ENCODE results near the gene CDC37.
A peak's percentile ranks its signal among the peaks of the same experiment; 100 is the strongest.
"Not testable (repeated sequence)": the region's sequence is repeated elsewhere in the genome, so short reads cannot be mapped to it uniquely, and the experiment has no call there.

Gene CDC37

DNA sequence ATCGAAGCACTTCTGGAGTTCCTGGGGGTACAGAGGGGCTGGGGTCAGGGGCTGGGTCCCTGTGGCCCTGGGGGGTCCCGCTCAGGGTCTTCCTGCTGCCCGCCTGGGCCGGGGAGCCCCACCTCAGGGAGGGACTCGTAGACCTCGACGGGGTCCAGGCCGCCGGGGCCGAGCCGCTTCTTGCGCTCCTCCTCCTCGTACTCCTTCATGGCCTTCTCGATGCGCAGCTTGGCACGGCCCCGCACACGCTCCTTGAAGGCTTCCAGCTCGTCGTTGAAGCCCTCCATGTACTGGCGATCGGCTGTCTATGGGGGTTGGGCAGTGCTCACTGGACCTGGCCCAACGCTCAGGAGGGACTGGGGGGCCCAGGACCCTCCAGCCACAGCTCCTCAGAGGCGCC lies 10.2 kb downstream of the CDC37 start:
- DNase-seq (ENCODE audit: low read depth): no peak

DNA sequence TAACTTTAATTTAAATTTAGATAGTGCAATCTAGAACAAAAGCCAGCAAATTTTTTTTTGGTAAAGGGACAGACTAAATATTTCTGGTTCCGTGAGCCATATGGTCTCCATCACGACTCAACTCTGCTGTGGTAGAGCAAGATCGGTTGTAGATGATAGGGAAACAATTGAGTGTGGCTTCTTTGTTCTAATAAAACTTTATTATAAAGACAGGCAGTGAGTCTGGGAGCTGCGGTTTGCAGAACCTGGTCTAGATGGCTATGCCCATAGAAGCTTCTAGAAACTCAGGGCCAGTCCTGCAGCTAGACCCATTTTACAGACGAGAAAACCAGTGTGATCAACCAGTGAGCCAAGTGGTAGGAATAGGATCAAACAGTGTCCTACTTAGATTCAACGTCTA lies 11.2 kb downstream of the CDC37 start:
- DNase-seq (ENCODE audit: low read depth): no peak

DNA sequence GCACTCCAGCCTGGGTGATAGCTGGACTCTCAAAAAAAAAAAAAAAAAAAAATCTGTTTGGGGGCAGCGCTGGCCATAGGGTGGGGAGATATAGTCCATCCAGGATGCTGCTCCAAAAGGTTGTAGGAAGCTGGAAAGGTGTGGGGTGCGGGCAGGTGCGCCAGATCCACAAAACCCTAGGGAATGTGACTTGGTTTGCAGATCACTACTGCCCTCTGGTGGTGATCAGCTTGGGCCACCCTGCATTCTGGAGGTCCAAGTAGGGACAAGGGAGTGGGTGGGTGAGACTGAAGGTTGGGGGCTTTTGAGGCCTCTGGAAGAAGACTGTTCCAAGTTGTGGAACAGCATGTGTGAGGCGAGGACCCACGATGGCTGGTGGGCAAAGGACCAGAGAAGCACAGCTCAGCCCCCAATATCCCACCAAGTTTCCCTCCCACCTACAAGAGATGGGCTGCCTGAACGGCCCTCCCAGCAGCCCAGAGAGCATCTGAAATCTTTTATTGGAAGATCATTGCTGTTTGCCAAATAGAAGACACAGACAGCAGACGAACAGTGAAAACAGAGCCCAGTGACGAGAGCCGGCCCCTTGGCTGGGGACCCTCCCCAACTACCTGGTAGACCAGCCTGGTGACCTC lies 12.6 kb downstream of the CDC37 start:
- peak; percentile 64 for DNase-seq (ENCODE audit: low read depth)

DNA sequence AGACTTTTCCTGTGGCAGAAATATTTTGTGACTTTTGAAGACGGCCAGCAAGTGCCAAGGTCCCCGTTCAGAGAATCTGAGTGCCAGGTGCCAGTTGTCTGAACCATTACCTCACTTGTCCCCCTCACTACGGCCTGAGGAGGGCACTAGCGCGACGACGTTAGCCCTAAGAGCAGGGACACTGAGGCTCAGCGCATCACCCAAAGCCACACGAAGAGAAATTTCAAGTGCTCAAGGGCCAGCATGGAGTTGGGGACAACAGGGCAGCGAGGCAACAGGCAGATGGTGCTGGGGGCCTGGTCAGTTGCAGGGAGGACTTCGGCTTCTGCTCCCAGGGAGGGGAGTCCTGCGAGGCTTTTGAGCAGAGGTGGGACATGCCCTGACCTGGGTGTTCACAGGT lies 13.5 kb downstream of the CDC37 start:
- no peak for DNase-seq (ENCODE audit: low read depth)

DNA sequence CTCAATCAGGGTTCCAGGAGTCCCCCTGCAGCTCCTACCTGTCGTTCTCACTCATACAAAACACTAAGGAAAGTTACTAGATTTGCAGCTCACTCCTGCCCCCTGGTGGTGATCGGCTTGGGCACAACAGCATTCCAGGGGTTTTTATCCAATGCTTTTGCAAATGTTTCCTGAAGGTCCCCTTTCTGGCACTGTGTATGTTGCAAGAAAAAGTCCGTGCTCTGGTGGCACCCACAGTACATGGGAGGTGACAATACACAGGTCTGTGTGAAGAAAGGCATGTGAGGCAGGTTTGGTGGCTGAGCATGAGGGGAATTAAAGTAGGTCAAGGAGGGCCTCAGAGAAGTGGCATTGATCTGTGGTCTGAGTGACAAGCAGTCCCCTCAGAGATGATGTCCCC lies 14.4 kb downstream of the CDC37 start:
- peak; percentile 67 for DNase-seq (ENCODE audit: low read depth)

DNA sequence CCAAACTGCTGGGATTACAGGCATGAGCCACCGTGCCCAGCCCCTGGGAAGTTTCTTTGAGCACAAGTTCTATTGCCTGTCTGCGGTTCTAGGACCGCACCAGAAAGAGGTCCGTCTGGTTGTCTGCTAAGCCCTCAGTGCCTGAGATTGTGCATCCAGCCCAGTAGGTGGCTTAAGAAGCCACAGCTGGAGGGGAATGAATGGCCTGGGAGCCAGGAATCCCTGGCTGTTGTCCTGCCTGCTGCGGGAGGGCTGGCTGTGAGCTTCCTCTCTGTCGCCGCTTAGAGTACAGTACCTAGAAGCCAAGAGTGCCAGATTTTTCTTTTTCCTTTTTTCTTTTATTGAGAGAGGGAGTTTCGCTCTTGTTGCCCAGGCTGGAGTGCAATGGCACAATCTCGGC lies 18.8 kb downstream of the CDC37 start:
- DNase-seq (ENCODE audit: low read depth): no peak

DNA sequence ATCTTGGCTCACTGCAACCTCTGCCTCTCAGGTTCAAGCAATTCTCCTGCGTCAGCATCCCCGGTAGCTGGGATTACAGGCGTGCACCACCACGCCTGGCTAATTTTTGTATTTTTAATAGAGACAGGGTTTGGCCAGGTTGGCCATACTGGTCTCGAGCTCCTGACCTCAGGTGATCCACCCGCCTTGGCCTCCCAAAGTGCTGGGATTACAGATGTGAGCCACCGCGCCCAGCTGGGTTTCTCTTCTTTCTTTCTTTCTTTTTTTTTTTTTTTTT lies 20.2 kb downstream of the CDC37 start:
- DNase-seq (ENCODE audit: low read depth): not testable (repeated sequence)

DNA sequence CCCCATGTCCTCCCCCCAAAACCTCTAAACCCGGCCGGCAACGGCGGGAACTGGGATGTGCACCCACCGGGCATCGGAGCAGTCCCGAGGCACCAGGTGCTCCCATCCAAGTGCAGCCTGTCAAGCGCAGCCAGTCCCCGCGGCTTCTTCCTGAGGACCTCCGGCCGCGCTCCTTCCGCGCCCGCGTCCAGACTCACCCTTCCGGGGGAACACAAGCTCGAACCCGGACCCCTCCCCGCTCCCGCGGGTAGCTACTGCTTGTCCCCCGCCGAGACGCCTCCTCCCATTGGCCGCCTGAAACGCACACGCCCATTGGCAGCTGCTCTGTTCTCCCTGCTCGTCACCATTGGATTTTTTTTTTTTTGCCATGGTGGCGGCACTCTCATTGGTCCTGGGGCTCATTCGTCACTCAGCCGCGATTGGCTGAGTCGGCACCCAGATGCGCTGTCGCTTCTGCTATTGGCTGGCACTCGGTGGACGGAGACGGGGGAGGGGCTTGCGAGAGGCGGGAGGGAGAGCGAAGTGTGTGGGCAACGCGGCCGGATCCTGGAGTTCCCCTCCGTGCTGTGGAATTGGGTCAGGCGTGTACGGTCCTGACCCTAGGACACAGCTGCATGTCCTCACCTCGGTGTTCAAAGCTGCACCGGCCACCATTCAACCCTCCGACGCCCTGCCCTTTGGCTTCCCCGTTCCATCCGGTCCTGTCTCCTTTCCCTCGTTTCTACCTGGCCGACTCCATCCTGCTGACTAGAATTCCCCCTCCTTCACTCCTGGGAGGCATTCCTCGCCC lies 22.8 kb downstream of the CDC37 start, which contains the start of gene TYK2:
Gene TYK2 (minus strand): TSS at position 260 of the 790 bp plus-strand sequence. CDS start 2,166 bp downstream, outside the sequence.
- DNase-seq (ENCODE audit: low read depth): peak; percentile 97

DNA sequence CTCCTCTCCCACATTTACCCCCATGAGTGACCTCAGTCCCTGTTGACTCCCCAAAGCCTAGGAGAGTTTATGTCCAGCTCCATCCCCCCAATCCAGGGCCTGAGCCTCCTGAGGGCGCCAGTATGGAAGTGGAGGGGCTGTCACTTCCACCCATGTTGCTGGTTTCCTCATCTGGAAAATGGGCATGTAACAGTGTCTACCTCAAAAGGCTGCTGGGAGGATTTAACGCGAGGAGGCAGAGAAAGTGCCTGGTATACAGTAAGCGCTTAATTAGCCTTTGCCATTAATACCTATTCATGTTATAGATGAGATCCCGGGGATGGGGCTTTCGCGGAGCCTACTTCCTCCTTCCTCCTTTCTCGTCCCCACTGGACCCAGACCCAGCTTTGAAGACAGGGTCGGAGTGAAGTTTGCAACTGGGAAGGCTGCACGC lies 23.4 kb downstream of the CDC37 start:
- no peak for DNase-seq (ENCODE audit: low read depth)

DNA sequence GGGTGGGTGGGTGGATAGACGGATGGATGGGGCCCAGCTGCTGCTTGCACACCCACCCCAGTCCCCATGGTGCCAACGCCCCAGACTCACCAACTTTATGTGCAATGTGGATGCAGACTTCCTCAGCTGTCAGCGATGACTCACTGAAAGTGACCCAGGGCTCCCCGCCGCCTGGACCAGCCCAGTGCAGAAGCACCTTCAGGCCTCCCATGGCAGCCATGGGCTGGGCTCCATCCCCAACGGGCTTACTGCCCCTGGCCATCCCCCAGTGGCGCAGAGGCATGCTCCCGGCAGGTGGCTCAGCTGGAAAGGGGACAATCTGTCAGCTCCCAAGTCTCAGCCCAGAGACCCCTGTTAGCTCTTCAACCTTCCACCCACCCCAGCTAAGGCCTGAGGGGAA lies 25.2 kb downstream of the CDC37 start:
- DNase-seq (ENCODE audit: low read depth): no peak

DNA sequence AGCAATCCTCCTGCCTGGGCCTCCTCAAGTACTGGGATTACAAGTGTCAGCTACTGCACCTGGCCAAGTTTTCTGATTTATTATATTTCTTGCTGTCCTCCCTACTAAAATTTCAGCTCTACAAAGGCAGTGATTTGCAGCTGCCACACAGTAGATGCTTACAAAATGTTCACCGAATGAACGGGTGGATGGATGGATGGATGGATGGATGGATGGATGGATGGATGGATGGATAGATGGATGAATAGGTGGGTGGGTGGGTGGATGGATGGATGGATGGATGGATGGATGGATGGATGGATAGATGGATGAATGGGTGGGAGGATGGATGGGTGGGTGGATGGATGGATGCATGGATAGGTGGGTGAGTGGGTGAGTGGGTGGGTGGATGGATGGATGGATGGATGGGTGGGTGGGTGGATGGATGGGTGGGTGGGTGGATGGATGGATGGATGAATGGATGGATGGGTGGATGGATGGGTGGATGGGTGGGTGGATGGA lies 26.2 kb downstream of the CDC37 start:
- DNase-seq (ENCODE audit: low read depth): not testable (repeated sequence)

DNA sequence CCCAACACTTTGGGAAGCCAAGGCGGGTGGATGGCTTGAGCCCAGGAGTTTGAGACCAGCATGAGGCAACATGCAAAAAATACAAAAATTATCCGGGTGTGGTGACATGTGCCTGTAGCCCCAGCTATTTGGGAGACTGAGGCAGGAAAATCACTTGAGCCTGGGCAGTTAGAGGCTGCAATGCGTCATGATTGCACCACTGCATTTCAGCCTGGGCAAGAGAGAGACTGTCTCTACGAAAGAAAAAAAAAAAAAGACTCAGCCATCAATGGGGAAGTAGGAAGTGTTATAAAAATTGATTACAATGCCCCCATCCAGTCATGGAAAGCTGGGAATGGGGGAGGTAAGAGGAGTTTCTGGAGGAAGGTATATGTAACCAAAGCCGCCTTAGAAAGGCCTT lies 28.4 kb downstream of the CDC37 start:
- no peak for DNase-seq (ENCODE audit: low read depth)

DNA sequence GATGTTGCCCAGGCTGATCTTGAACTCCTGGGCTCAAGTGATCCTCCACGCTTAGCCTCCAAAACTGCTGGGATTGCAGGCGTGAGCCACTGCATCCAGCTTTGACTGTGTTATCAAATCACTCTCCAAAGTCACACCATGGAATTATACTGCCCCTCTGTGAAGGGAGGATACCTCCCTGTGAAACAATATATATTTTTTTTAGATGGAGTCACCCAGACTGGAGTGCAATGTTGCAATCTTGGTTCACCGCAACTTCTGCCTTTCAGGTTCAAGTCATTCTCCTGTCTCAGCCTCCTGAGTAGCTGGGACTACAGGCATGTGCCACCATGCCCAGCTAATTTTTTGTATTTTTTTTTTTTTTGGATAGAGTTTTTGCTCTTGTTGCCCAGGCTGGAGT lies 30.7 kb downstream of the CDC37 start:
- no peak for DNase-seq (ENCODE audit: low read depth)

DNA sequence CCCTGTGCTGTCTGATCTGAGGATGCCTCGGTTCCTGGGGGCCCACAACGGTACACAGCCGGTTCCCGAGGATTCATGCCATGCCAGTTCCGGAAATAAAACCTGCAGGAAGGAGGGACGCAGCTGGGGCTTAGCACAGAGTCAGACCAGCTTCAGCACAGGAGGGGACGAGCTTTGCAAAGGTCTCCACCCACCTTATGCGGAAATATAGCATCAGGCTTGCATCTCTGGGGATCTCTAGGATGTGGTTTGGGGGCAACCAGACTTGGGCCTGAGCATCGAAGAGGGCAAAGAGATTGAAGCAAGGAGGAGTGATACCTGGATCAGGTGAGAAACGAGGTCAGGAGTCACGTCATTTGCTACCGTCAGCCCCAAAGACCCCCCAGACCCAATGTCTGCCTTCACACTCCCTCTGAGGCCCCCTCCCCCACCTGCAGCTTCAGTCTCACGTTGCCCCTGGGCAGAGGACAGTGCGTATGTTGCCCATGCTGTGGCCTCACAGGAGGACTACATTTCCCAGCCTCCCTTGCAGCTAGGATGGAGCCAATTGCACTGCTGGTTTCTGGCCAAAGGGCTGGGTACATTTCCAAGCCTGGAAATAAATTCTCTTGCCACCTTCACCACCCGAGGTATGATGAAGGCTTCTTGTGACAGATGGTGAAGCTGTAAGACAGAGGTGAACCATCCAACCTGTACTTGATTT lies 35.1 kb downstream of the CDC37 start:
- no peak for DNase-seq (ENCODE audit: low read depth)

DNA sequence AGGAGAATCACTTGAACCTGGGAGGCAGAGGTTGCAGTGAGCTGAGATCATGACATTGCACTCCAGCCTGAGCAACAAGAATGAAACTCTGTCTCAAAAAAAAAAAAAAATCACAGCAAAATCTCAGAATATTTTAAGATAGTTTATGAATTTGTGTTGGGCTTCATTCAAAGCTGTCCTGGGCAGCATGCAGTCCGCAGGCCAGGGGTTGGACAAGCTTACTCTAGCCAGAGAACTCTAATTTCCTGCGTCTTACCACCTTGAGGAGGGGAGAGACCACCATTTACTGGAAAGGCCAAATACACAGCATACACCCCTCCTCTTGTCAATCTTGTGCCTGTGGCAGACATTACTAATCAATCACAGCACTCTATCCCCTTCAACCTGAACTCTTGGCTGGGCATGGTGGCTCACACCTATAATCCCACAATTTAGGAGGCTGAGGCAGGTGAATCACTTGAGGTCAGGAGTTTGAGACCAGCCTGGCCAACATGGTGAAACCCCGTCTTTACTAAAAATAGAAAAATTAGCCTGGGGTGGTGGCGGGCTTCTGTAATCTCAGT lies 36.3 kb downstream of the CDC37 start:
- DNase-seq (ENCODE audit: low read depth): not testable (repeated sequence)

DNA sequence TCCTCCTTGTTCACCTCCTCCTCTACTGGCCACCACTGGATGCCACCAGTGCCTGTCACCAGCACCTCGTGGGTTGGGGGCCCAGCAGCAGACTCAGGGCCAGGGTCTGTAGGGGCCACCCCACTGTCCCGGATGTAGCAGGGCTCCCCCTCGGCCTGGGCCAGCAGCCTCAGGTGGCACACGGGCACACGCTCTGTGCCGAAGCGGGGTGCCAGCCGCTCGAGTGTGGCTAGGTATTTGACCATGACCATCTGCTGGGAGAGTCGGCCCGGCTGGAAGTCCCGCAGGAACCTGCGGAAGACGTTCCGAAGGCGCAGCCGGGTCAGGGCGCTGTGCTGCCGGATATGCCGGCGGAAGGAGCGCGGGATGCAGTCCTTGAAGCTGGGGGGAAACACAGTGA lies 37.8 kb downstream of the CDC37 start:
- no peak for DNase-seq (ENCODE audit: low read depth)

DNA sequence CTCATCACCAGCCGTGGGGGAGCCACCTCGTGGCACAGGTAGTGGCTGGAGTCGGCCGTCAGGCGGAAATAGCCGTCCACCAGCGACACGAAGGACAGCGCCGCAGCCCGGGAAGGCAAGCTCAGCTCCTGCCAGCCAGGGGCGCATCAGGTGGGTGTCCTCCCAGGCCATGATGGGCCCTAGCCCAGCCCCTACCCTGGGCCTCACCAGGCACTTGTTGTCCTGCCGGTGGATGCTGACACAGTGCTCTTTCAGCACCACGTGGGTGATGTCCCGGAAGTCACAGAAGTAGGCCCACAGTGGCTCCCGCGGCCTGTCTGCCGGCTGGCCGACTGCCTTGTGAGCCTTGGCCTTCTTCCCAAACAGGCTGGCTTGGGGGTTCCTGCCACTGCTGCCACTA lies 38.7 kb downstream of the CDC37 start:
- DNase-seq (ENCODE audit: low read depth): no peak

DNA sequence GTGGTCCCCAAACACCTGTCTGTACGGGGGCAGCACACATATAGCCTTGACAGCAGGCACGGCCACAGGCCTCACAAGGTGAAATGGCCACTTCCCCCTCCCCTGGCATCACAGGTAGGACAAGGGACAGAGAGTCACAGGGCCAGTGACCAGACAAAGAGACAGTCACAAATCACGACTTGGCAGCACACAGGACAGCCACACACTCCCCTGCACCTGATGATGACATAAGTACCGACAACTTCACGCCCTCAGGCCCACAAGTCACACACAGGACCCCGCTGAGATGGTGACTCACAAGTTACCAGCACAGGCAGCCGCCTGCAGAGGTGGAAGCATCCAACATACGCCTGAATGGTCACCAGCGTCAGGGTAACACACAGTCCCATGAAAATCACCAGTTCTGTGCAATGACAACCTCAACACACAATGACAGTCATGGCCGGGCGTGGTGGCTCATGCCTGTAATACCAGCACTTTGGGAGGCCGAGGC lies 39.5 kb downstream of the CDC37 start:
- DNase-seq (ENCODE audit: low read depth): no peak

DNA sequence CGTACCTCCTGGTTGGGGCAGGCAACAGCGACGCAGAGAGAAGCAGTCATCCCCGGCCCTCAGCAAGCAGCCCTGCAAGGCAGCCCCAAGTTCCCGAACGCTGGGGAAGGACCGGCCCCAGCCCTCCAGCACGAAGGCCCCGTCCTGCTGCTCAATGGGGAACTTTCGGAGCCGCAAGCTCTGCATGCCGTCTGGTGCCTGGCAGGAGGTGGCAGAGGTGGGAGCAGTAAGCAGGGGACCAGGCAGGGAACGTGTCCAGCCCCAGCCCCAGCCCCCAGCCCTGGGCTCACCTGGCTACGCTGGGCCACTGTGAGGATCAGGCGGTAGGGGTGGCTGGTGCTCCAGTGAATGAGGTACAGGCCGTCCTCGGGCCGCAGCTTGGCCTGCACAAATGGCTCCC lies 41.1 kb downstream of the CDC37 start:
- DNase-seq (ENCODE audit: low read depth): no peak

DNA sequence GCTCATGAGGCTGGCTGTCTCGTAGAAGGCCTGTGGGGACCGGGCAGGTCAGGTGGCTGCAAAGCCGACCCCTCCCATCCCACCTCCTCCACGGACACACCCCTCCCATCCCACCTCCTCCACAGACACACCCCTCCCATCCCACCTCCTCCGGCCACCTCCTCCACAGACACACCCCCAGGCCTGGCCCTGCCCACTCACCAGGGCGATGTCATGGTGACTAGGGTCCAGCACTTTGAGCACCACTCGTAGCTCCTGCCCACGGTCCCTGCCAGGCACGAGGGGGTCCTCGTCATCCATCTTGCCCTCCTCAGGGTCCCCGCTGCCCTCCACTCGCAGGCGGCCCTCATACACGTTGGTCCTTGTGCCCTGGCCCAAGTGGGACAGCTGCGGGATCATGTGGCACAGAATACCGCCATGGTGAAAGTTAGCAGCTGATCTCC lies 41.8 kb downstream of the CDC37 start:
- no peak for DNase-seq (ENCODE audit: low read depth)

DNA sequence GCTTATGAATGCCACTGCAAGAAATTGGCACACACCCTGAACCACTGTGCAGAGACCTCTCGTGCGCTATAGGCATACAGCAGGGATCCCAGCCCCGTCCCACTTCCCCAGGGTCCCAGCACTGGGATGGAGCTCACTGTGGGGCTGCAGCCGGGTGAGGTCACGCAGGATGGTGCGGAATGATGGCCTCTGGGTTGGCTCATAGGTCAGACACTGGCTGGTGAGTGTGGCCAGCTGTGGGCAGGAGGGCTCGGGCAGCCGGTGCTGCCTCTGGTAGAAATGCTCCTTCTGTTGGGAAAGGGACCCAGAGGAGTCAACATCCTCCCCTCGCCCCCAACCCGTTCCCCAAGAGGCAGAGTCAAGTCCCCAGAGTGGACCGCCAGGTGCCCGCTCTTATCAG lies 46.9 kb downstream of the CDC37 start:
- no peak for DNase-seq (ENCODE audit: low read depth)

DNA sequence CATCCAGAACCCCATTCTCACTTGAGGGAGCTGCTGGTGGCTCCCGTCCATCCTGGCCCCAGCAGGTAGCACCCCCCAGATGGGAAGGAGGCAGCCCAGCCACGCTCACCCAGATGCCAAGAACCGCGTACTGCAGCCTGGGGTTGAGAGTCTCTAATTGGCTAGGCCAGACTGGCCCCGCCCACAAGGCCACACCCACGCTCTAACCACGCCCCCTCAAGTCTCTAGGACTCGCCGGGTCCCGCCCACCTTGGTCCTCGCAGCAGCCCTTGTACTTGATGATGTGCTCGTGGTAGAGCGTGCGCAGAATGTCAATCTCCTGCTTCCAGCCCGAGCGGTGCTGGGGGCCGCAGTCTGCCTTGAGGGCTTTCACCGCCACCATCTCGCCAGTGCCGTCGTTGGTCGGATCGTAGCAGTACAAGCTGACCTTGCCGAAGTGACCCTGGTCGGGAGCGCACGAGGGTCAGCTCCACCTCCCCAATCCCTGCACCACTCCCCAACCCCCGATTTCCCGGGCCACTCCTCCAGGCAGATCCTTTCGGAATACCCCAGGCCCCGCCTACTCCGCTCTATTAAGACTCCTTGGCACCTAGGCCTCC lies 49.5 kb downstream of the CDC37 start:
- peak; percentile 47 for DNase-seq (ENCODE audit: low read depth)
